Activated T-cell treated with anti-CD3 and anti-CD28 coated beads for 1 hour (primary cell): ENCODE data around the gene SEMA3C.

Source experiments
- DNase-seq: peaks from one replicate; pipeline ENCODE4 v3.0.0-alpha.2; 2020; ENCODE audit warnings: low read depth

Gene SEMA3C

DNA sequence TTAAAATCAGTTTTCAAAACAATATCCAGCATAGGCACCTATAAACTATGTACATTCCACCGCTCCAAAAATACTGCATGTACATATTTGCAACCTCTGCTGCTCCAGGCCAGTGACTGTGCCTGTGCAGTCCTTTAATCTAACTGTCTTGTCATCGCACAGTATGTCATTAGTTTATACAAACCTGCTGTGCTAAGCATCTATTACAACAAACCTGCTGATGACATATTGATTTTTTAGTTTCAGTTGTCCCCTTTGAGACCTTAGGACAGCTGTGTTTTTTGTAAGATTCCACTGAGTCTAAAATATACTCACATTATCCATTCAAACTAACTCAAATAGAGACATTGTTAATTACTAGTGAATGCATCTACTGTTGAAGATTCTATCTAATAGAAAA lies 33.1 kb downstream of the SEMA3C start:
- DNase-seq, result no peak

DNA sequence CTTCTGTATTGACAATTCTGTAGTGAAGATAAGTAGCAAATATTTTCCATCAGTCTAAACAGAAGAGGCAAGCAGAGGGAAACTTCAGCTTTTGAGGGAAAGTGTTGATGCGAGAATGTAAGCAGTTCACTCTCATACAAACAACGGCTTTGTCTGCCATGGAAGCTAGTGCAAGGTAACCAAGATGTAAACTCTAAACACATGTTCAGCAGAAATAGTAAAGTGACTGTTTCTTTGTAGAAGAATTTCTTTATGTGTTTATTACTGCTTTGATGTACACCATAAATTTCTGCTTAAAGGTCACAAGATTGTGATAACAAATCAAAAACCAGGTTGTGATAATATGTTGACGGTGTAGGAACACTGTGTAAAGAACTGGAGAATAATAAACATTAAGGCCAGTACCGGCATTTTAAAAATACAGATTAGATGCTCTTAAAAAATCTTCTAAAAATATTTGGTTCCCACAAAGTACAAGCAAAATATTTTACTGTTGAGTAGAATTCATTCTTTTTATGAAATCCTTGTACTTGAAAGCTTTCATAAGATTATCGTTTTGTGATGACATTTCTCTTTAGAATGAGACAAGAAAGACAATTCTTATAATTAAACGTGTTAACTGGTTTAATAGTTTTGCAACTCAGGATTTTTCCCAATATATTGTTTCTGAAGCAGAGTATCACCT lies 34.2 kb downstream of the SEMA3C start:
- no peak for DNase-seq

DNA sequence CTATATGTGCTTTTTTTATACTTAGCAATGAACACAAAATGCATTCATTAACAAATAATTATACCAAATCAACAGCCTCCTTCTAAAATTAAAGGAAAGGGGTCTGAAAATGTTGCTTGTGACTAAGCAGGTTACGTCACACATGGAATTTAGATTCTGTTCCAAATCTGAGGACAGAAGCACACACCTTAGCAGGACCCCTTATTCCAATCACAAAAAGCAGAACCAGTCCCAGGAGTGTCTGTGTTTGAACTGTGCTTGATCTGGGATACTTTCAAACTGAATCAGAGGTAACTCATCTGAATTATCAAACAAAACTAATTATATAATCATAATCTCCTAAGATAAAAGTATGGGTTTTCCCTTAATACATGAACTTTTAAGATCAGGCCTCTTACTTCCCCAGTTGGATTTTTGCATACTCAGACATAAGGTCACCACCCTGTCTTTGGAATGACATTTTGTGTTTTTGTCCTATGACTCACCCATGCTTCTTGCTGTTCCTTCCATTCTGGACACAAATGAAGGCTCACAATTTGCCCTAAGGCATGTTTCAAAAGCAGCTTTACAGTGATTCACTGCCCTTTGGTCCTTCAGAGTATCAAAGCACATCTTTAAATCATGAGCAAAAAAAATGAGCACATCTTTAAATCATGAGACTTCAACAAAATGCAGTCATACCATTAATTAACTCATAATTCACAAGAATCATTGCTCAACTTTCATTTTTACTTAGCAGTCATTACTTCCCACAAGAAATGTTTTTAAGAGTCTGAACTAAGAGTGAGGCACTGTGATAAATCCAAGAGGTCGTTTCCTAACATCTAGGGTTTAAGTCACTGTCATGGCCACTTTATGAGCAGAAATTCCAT lies 35.5 kb downstream of the SEMA3C start:
- no peak for DNase-seq

GRCh38 chr7:80882213-80882801 lies 36.5 kb downstream of the SEMA3C start:
- no peak for DNase-seq

DNA sequence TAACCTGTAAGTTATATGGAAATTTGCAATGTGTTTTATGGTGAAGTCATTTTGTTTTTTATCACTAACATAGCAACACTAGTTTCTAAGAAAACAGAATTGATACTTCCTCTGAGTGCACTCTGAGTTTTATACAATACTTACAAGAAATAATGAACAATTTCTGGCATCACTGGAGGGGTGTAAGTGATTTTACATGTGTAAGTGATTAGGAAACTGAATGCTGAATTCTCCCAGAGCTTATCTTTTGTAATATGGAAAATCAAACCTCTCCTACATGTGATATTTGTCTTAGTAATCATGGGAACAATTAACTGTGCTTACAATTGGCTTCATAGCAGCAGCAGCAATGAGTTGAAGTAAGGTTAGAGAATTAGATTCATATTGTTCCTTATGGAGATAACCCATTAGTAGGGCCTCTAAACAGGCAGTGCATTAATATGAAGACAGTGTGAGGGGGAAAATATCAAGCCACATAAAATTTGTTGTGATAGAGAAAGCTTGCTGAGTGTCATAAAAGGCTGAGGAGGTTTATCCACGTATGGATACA lies 37.4 kb downstream of the SEMA3C start:
- no peak for DNase-seq

DNA sequence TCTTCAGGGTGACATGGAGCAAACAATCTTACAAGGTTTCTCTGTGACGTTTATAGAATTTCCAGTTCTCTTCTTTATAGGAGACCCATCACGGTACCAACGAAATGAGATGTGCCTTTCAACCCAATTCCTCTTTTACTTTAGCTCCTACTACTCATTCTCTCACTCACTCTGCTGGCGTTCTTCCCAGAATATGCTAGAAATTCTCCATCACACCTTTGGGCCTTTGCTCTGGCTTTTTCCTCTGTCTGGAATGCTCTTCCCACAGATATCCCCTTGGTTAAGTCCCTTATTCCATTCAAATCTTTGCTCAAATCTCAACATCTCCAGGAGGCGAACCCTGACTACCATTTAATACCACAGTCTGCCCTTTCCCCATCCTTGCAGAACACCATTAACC lies 39.0 kb downstream of the SEMA3C start:
- no peak for DNase-seq

DNA sequence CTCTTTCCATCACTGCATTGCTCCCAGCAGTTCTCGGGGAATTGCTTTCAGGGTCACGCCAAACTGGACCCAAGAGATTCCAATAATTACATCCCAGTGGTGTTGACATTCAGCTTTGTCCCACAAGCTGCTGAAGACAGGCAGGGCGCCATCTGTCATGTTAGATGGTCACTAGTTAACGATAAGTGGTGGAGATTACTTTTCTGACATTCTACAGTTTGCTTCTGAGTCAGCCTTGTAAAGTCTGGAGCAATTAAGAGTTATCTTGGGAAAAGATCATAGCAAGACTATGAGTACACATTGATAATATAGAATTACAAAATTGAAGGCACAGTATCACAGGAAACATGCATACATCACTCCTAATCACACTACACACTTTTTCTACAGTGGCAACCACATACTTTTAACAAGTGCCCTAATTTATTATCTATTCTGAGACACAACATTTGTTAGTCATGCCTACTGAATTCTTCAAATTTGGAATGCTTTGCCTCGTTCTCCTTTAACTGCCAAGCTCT lies 41.9 kb downstream of the SEMA3C start:
- DNase-seq, result no peak

GRCh38 chr7:80875537-80876120 lies 43.2 kb downstream of the SEMA3C start:
- DNase-seq, result no peak

DNA sequence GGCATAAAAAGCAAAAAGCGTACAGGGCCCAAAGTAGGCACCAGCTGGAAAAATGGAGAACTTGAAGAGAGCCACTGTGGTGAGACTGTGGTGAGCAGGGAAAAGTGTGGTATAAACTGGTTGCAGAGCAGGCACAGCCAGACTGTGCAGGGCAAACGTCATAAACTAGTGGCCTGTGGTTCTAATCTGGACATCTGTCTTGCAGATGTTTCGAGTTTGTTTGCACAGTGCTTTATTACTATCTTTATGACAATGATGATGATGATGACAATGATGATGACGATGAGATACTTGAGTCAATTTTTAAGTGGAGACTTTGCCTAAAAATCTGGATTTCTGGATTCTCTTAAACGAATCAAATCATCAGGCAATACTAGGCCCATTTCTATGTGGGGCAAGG lies 45.7 kb downstream of the SEMA3C start:
- DNase-seq, result no peak

- no peak for DNase-seq
These were observed 47.6 kb downstream of the SEMA3C start for GRCh38 chr7:80871228-80871627.

DNA sequence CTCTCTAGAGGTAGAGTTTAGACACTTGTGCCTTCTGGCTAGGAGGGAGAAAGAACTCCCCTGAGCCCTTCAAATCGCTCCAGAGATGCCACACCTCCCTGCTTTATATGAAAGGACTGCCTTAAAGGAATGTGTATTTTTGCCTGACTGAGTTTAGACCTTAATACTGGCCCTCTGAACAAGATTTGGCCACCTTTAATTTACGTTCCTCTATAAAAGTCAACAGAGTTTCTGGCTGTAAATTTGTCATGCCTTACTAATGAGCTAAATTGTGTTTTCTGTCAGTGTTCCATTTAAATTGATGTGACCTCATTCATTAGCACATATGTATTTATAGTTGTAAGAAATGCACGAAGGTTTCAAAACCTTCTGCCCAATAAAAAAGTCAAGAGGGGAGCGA lies 48.0 kb downstream of the SEMA3C start:
- DNase-seq, result no peak

DNA sequence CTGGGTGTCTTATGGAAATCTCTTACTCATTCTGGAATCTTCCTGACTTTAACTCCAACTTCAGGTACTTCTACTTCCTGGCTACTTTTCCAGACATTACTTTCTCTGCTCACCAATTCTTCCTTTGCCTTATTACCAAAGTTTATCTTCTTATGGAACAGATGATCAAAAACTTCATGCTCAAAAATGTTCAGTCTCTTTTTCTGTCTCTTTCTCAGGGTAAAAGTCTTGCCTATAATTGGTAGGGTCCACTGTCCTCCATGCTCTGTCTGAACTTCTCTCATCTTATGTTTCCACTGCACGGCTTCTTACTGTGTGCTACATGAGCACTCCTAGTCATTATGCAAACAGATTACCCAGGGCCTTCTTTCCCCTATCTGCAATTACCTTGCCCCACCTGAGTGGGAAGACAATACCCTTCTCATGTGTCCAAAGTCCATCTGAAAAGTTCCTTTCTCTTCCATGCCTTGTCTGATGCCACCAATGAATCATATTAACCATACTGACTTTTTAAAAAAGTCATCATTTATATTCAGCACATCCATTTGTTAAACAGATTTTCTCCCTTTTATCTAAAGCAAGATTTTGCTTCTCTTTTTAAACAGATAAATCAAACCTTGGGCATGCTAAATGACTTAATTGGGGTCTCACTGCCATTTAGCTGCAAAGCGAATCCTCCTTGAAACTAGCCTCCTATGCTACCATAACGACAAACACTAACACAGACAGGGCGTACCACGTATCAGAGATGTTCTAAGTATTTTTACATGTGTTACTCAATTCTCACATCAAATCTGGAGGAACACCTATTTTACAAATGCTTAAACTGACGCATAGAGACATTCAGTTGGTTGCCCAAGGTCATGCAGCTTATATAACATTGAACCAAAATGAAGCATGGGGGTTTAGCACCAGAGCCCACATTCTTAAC lies 48.8 kb downstream of the SEMA3C start:
- no peak for DNase-seq

DNA sequence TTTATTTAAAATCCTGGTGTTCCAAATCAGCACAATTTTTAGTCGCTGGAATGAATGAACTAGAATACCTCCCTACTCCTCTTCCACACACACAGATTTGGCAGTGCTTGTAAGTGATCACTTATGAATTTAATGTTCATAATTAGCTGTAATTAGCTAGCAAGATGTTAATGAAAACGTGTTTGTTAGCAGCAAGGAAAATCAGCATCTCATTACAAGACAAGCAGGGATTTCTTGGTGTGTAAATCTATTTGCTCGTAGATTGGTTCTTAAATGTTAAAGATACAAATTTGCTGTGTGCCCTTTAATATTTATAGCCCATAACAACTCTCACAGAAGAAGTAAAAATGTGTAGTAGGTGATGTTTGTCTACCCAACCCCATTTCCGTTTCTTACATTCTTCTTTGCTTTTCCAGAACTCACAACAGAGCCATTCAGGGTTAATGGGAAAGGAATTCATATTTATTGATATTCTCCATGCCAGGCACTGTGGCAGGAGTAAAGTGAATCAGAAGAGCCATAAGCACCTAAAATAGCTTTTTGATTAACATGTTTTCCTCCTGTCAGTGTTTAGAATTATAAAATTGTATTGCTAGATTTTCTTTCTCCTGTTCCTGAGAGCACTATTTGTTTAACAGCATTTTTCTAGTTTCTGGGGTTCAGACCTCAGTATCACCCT lies 49.6 kb downstream of the SEMA3C start:
- no peak for DNase-seq

DNA sequence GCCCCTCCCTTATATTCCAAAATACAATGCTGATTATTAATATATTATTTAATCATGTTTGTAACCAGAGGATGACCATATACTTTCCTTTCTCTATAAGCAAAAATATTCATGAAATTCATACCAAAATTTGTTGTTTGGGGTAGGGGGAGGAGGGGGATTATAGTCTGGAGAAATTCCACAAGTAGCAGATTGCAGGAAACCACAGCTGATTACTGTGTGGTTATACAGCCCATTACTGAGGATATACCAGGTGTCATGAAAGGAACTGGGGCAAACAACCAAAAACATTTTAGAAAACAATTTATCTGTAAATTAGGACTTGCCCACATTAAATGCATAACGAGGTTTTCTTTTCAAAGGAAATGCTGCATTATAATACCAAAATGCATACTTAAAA lies 50.3 kb downstream of the SEMA3C start:
- DNase-seq, result no peak

GRCh38 chr7:80860554-80860953 lies 58.3 kb downstream of the SEMA3C start:
- no peak for DNase-seq

DNA sequence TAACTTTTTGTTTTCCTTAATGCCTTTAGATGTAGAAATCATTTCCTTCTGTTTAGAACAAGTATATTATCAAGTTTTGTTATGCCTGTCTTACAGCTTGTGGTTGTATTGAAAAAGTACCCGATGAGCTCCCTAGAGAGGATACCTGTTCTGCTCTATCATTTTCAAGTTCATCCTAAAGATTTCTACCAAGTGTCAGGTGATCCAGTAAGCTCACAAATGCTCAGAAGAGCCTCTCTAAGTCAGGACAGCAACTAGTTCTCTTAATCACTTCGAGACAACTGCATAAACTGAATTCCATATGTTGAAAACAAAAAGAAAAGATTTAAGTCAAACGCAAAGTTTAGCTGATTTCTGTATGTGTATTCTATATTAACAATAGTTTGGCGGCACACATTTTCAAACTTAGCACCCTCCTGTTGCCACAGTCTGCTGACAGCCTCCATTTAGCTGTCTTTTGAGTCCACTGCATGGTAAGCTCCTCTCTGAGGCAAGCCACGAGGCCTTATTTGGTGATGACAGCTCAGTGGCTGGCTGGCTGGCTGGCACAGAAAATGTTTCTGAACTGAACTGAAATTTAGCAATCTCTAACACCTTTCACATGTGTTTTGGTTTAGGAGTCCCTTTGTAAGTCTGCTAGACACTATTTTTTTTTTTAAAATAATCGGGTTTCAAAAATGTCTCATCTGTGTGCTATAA lies 59.4 kb downstream of the SEMA3C start:
- DNase-seq, result no peak

- no peak for DNase-seq
These were observed 60.5 kb downstream of the SEMA3C start for GRCh38 chr7:80858141-80858903.

GRCh38 chr7:80856769-80857168 lies 62.1 kb downstream of the SEMA3C start:
- DNase-seq, result no peak

- DNase-seq, result no peak
These were observed 66.9 kb downstream of the SEMA3C start for GRCh38 chr7:80851896-80852476.
